K562 (cell line): ENCODE data around the gene MAPT.

Source experiments
- DLX4 ChIP-seq: fragments of 250-450 bp; sonication (Bioruptor Pico); IDR thresholded peaks from 2 replicates; pipeline ENCODE4 v1.6.1; 2021; ENCODE audit warnings: mild to moderate bottlenecking
- ESRRB ChIP-seq: fragments of 250-450 bp; sonication (Bioruptor Pico); IDR thresholded peaks from 2 replicates; pipeline ENCODE4 v1.5.0; 2020; ENCODE audit warnings: mild to moderate bottlenecking, moderate library complexity, borderline replicate concordance
- ETV6 ChIP-seq, 3 experiments: fragments of 150-350 bp in 1 of 3; sonication (generic) in 1 of 3; formaldehyde crosslinking in 1 of 3; IDR thresholded peaks; 2 replicates each; pipeline versions ENCODE4 v1.6.1 to v1.8.0; 2014 to 2022; ENCODE audit warnings: borderline replicate concordance in 2 of 3, low read depth in 2 of 3, antibody characterized with exemption in 1 of 3, low read length in 1 of 3, mild to moderate bottlenecking in 1 of 3, missing genetic modification reagents in 1 of 3
- FOXK2 ChIP-seq, 2 experiments: fragments of 450-650 bp; IDR thresholded peaks in 1 of 2; conservative IDR thresholded peaks in 1 of 2; 2 replicates each; pipeline ENCODE4 v1.6.1; 2016; ENCODE audit warnings: low read depth in 2 of 2, mild to moderate bottlenecking in 1 of 2
- GABPA ChIP-seq: fragments of 200-800 bp; sonication (Bioruptor generic); conservative IDR thresholded peaks from 2 replicates; pipeline ENCODE4 v1.6.1; 2016; ENCODE audit warnings: low read depth, missing genetic modification characterization, missing compliant biosample characterization
- MAFK ChIP-seq: IDR thresholded peaks from 2 replicates; pipeline ENCODE4 v1.6.1; 2011; ENCODE audit warnings: low read length, improper control_type of control experiment
- PCBP2 ChIP-seq: fragments of 200-400 bp; formaldehyde crosslinking; IDR thresholded peaks from 2 replicates; pipeline ENCODE4 v1.6.1; 2018; ENCODE audit warnings: low read length, low read depth, mild to moderate bottlenecking, moderate library complexity; ENCODE audit not compliant: poor library complexity, severe bottlenecking
- SMC3 ChIP-seq: conservative IDR thresholded peaks from 2 replicates; pipeline ENCODE4 v1.6.1; 2011; ENCODE audit warnings: low read depth, low read length, improper control_type of control experiment; ENCODE audit not compliant: insufficient read depth
- ZNF12 ChIP-seq: sonication (generic); formaldehyde crosslinking; IDR thresholded peaks from 2 replicates; pipeline ENCODE4 v1.4.0; 2020; ENCODE audit warnings: mild to moderate bottlenecking, missing genetic modification reagents
- ZNF354B ChIP-seq: fragments of 250-450 bp; sonication (Bioruptor Pico); IDR thresholded peaks from 2 replicates; pipeline ENCODE4 v1.4.0; 2020

DNA sequence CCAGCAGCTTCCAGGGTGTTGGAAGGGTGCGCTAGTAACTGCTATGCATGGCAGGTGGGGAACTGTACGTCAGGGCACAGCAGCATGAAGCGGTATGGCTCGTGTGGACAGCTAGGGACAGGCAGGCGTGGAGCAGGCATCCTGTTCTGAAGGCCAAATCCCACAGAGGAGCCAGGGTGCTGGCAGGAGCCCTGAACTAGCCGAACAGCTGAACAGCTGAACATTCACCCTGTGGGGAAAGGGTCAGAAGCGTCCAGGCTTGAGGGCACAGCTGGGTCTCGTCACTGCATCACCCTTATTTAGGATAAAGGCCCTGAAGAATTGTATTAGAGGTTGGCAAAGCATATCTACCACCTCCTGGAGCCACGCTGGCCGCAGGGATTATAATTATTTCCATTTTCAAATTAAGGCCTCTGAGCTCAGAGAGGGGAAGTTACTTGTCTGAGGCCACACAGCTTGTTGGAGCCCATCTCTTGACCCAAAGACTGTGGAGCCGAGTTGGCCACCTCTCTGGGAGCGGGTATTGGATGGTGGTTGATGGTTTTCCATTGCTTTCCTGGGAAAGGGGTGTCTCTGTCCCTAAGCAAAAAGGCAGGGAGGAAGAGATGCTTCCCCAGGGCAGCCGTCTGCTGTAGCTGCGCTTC lies 101.4 kb downstream of the MAPT start:
- TF ChIP-seq MAFK = no peak
- TF ChIP-seq ETV6 (IDR thresholded peaks at IDR 0.05; ENCODE audit: borderline replicate concordance in 1 of 2, low read depth in 2 of 2, low read length in 1 of 2) = no peak
- TF ChIP-seq ETV6 (CRISPR knock-in tag; IDR thresholded peaks at IDR 0.05; ENCODE audit: borderline replicate concordance) = no peak
- TF ChIP-seq PCBP2 = no peak
- TF ChIP-seq SMC3 = no peak
- no peak for TF ChIP-seq ZNF12 (CRISPR knock-in tag)
- TF ChIP-seq FOXK2 (conservative IDR thresholded peaks at IDR 0.05 in 1 of 2, IDR thresholded peaks at IDR 0.05 in 1 of 2; ENCODE audit: low read depth in 2 of 2) = no peak
- no peak for TF ChIP-seq ESRRB (CRISPR knock-in tag)
- no peak for TF ChIP-seq DLX4 (CRISPR knock-in tag)
- no peak for TF ChIP-seq GABPA
- no peak for TF ChIP-seq ZNF354B (CRISPR knock-in tag)
